ENCODE measurements around the gene RAC3.

The RAC3 gene

GRCh38 chr17:82042649-82043048, 11.2 kb downstream of the RAC3 start:
- DNase-seq (ENCODE audit: low spot score): no peak

GRCh38 chr17:82043507-82043906, 12.0 kb downstream of the RAC3 start:
- DNase-seq (ENCODE audit: low spot score): no peak
- TF ChIP-seq CTCF (IDR thresholded peaks at IDR 0.05; ENCODE audit: extremely low read depth, missing control alignments): no peak

More at GRCh38 chr17:82042649-82043048, 11.2 kb downstream of the RAC3 start:
- TF ChIP-seq CTCF (IDR thresholded peaks at IDR 0.05; ENCODE audit: extremely low read depth, missing control alignments): no peak

- no peak for DNase-seq (ENCODE audit: low spot score)
- no peak for TF ChIP-seq CTCF (IDR thresholded peaks at IDR 0.05; ENCODE audit: extremely low read depth, missing control alignments)
These were observed 14.5 kb downstream of the RAC3 start for GRCh38 chr17:82045936-82046484.

GRCh38 chr17:82046903-82047302, 15.4 kb downstream of the RAC3 start:
- no peak for TF ChIP-seq CTCF (IDR thresholded peaks at IDR 0.05; ENCODE audit: extremely low read depth, missing control alignments)

GRCh38 chr17:82047379-82047778, 15.9 kb downstream of the RAC3 start:
- no peak for DNase-seq (ENCODE audit: low spot score)
- TF ChIP-seq CTCF (IDR thresholded peaks at IDR 0.05; ENCODE audit: extremely low read depth, missing control alignments): no peak

More at GRCh38 chr17:82046903-82047302, 15.4 kb downstream of the RAC3 start:
- DNase-seq (ENCODE audit: low spot score): no peak

GRCh38 chr17:82047914-82048570, 16.6 kb downstream of the RAC3 start:
- no peak for TF ChIP-seq CTCF (IDR thresholded peaks at IDR 0.05; ENCODE audit: extremely low read depth, missing control alignments)
- no peak for DNase-seq (ENCODE audit: low spot score)

- DNase-seq (ENCODE audit: low spot score): no peak
- no peak for TF ChIP-seq CTCF (IDR thresholded peaks at IDR 0.05; ENCODE audit: extremely low read depth, missing control alignments)
These were observed 17.1 kb downstream of the RAC3 start for GRCh38 chr17:82048571-82048971.

Data from GM20000 (cell line).